ENCODE data around the gene ABHD17A. TPM values are rescaled to one million over a fixed set of nuclear protein-coding genes. Genes with fewer than 3 reads are reported as not detected.

The ABHD17A gene
- total RNA-seq, 1 experiment from 2014 or later: 60.7 TPM

- no peak for TF ChIP-seq PREB (CRISPR knock-in tag; IDR thresholded peaks at IDR 0.05; ENCODE audit: borderline replicate concordance)
- TF ChIP-seq TP53 (CRISPR knock-in tag; IDR thresholded peaks at IDR 0.05): peak; percentile 51
- TF ChIP-seq ETV6 (CRISPR knock-in tag; IDR thresholded peaks at IDR 0.05): peak; percentile 98
- TF ChIP-seq ESRRA (CRISPR knock-in tag; IDR thresholded peaks at IDR 0.05; ENCODE audit: borderline replicate concordance): no peak; the same call in 1 of the 2 replicates
- no peak for TF ChIP-seq JAZF1 (CRISPR knock-in tag; IDR thresholded peaks at IDR 0.05)
- peak; percentile 88 for TF ChIP-seq CREM (CRISPR knock-in tag; IDR thresholded peaks at IDR 0.05)
- no peak for TF ChIP-seq ZNF138 (CRISPR knock-in tag; conservative IDR thresholded peaks at IDR 0.05)
- peak; percentile 81 for TF ChIP-seq CREB1 (CRISPR knock-in tag; IDR thresholded peaks at IDR 0.05)
- peak; percentile 89 for TF ChIP-seq GTF2I (CRISPR knock-in tag; conservative IDR thresholded peaks at IDR 0.05)
- peak; percentile 33; the same call in 1 of the 2 replicates for TF ChIP-seq ZNF121 (CRISPR knock-in tag; IDR thresholded peaks at IDR 0.05)
- TF ChIP-seq NR3C1 (CRISPR knock-in tag; conservative IDR thresholded peaks at IDR 0.05; ENCODE audit: low read depth): no peak
- no peak for TF ChIP-seq HMGA2 (CRISPR knock-in tag; IDR thresholded peaks at IDR 0.05)
- 0 out of 2 replicates have a peak, but pooled peaks have one; percentile 56 for TF ChIP-seq FOXJ3 (CRISPR knock-in tag; IDR thresholded peaks at IDR 0.05; ENCODE audit: borderline replicate concordance)
- no peak for TF ChIP-seq ZNF532 (CRISPR knock-in tag; IDR thresholded peaks at IDR 0.05; ENCODE audit: borderline replicate concordance)
- TF ChIP-seq FOXK1 (CRISPR knock-in tag; IDR thresholded peaks at IDR 0.05): peak; percentile 96
- no peak for TF ChIP-seq IRF2 (CRISPR knock-in tag; IDR thresholded peaks at IDR 0.05; ENCODE audit: borderline replicate concordance, low read depth)
- TF ChIP-seq NFE2L1 (CRISPR knock-in tag; IDR thresholded peaks at IDR 0.05): peak; percentile 90; the same call in 1 of the 2 replicates
- TF ChIP-seq ERG (CRISPR knock-in tag; IDR thresholded peaks at IDR 0.05): 0 out of 2 replicates have a peak, but pooled peaks have one; percentile 62
- TF ChIP-seq NFATC4 (CRISPR knock-in tag; IDR thresholded peaks at IDR 0.05): 0 out of 2 replicates have a peak, but pooled peaks have one; percentile 6
- TF ChIP-seq ZNF317 (CRISPR knock-in tag; IDR thresholded peaks at IDR 0.05; ENCODE audit: borderline replicate concordance, low read depth): peak; percentile 45; the same call in 1 of the 2 replicates
- peak; percentile 69; the same call in 1 of the 2 replicates for TF ChIP-seq GABPB1 (CRISPR knock-in tag; IDR thresholded peaks at IDR 0.05)
- no peak for TF ChIP-seq NR1H2 (CRISPR knock-in tag; IDR thresholded peaks at IDR 0.05)
- TF ChIP-seq USF1 (CRISPR knock-in tag; IDR thresholded peaks at IDR 0.05): peak; percentile 99
- no peak for TF ChIP-seq SMAD4 (CRISPR knock-in tag; IDR thresholded peaks at IDR 0.05)
- TF ChIP-seq AFF4 (CRISPR knock-in tag; IDR thresholded peaks at IDR 0.05; ENCODE audit: borderline replicate concordance): 0 out of 2 replicates have a peak, but pooled peaks have one; percentile 27
- TF ChIP-seq E2F4 (CRISPR knock-in tag; IDR thresholded peaks at IDR 0.05; ENCODE audit: borderline replicate concordance, low read depth): no peak
These were observed 9.4 kb downstream of the ABHD17A start (continued) for GRCh38 chr19:1875646-1876495.
